ENCODE results near the gene HECW1. TPM values are rescaled to one million over a fixed set of nuclear protein-coding genes. Genes with fewer than 3 reads are reported as not detected.

The HECW1 gene
- total and polyA plus RNA-seq, 5 donors = 0.16 TPM; not detected in 4

DNA sequence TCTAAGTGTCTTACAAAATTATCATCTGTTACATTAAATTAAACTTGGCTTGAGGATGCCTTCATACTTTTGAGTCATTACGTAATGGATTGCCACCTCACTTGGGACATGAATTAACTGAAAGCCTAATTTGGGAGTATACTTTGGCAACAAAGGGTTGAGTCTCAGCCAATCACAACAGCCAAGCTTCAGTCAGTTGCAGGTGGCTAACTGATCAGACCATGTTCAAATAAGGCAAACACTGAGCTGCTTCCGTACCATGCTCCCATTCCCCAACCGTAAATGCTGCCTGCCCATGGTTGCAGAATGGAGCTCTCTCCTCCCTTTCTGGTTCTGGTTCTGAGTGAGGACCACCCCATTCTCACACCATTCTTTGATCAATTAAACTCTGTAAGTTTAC lies 377.6 kb downstream of the HECW1 start:
- H3K9me3 ChIP-seq (ENCODE audit: control insufficient read depth, low read length) = no peaks in the 10 kb centered on the region
- peak; percentile 57 to 65 for ATAC-seq
- 61% methylated on average over 3 of the region's 3 CpGs for WGBS
- H3K4me1 ChIP-seq (ENCODE audit: control insufficient read depth, insufficient read depth, low read length) = no peaks in the 10 kb centered on the region
- intact Hi-C loops (cut with DNase I) = no loop called here
- H3K4me3 ChIP-seq (ENCODE audit: low read length) = no peak overlapping the region
- H3K27ac ChIP-seq (ENCODE audit: low read length) = no peak overlapping the region
- H3K27me3 ChIP-seq (ENCODE audit: control insufficient read depth, insufficient read depth) = no peaks in the 10 kb centered on the region
- DNase-seq = no peak

DNA sequence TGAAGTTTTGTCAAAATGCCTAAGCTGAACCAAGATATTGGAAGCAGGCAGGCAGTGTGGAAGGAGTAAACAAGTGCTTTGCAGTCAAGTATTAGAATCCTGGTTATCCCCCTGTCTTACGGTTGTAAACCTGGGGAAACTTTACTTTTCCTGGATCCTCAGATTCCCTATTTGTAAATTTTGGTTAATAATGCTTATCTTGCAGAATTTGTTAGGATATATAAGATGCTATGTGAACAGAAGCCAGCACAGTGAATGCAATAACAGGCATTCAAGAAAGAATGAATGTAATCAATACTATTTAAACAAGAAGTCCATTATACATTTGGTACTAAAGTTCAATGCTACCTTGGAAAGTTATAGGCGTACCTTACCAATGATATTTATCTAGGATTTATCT lies 378.7 kb downstream of the HECW1 start:
- intact Hi-C loops (cut with DNase I) = no loop called here
- WGBS = 89% methylated on average over 2 of the region's 2 CpGs
- H3K4me1 ChIP-seq (ENCODE audit: control insufficient read depth, insufficient read depth, low read length) = no peaks in the 10 kb centered on the region
- H3K27ac ChIP-seq (ENCODE audit: low read length) = no peak overlapping the region
- H3K4me3 ChIP-seq (ENCODE audit: low read length) = no peak overlapping the region
- H3K9me3 ChIP-seq (ENCODE audit: control insufficient read depth, low read length) = no peaks in the 10 kb centered on the region
- H3K27me3 ChIP-seq (ENCODE audit: control insufficient read depth, insufficient read depth) = no peaks in the 10 kb centered on the region
- ATAC-seq (no peak), DNase-seq (no peak)

DNA sequence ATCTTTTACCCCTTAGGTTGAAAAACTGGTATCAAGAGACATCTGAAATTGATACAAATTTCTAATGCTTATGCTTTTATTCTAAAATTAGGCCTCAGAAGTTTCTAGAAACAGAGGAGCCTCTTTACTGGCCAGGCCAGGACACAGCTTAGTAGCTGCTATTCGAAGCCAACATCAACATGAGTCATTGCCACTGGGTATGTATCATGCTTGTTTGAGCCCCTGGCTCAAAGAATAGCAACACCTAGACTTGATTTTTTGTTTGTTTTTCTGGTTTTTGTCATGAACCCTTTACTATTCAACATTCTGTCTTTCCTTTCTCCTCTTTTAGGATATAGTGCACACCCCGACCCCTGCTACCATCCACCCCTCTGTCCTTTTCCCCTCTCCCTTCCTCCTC lies 379.5 kb downstream of the HECW1 start:
- H3K27ac ChIP-seq (ENCODE audit: low read length) = no peak overlapping the region
- intact Hi-C loops (cut with DNase I) = no loop called here
- no peak overlapping the region for H3K4me3 ChIP-seq (ENCODE audit: low read length)
- no peaks in the 10 kb centered on the region for H3K27me3 ChIP-seq (ENCODE audit: control insufficient read depth, insufficient read depth)
- DNase-seq = no peak
- no peaks in the 10 kb centered on the region for H3K9me3 ChIP-seq (ENCODE audit: control insufficient read depth, low read length)
- ATAC-seq = peak in 1 of 2 donors; percentile 85
- 59% methylated on average over 2 of the region's 2 CpGs for whole genome bisulfite sequencing
- no peaks in the 10 kb centered on the region for H3K4me1 ChIP-seq (ENCODE audit: control insufficient read depth, insufficient read depth, low read length)

DNA sequence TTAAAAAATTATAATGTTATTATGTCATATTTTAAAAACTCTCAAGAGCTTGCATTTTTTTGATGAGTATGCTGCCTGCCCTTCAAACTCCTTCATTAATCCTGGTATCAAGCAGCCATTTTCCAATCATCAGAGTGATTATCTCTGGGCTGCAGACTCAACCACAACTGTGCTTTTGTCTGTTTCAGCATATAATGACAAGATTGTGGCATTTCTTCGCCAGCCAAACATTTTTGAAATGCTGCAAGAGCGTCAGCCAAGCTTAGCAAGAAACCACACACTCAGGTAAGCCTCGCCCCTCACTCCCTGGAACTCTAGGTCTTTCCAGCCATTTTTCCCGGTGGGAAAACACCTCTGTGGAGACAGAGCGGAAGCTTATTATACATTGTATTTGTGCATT lies 380.4 kb downstream of the HECW1 start:
- intact Hi-C loops (cut with DNase I) = no loop called here

DNA sequence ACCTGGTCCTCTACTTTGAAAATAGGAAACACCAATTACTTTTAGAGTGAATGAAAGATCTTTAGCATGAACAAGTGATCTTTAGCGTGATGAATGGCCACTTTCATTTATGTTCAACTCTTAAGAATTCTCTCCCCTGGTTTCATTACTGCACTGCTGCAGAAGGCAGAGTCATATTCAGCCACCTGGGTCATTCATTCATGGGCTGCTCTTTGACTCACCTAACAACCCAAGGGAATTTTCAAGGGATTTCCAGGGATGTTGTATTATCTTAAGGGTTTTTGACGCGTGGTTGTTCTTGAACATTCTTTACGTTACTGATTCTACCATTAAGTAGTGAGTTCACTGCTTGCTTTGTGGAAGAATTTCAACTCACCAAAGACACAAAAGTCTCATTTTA lies 383.1 kb downstream of the HECW1 start:
- H3K27ac ChIP-seq (ENCODE audit: low read length) = no peak overlapping the region
- 89% methylated on average over 4 of the region's 4 CpGs for WGBS
- no peaks in the 10 kb centered on the region for H3K27me3 ChIP-seq (ENCODE audit: control insufficient read depth, insufficient read depth)
- no peak overlapping the region for H3K4me3 ChIP-seq (ENCODE audit: low read length)
- DNase-seq (no peak), ATAC-seq (no peak)
- no peaks in the 10 kb centered on the region for H3K9me3 ChIP-seq (ENCODE audit: control insufficient read depth, low read length)
- intact Hi-C loops (cut with DNase I) = no loop called here
- H3K4me1 ChIP-seq (ENCODE audit: control insufficient read depth, insufficient read depth, low read length) = no peaks in the 10 kb centered on the region

More for the DNA sequence above, 380.4 kb downstream of the HECW1 start:
- no peak for DNase-seq
- H3K27me3 ChIP-seq (ENCODE audit: control insufficient read depth, insufficient read depth) = no peaks in the 10 kb centered on the region
- H3K4me3 ChIP-seq (ENCODE audit: low read length) = no peak overlapping the region
- H3K9me3 ChIP-seq (ENCODE audit: control insufficient read depth, low read length) = no peaks in the 10 kb centered on the region
- H3K27ac ChIP-seq (ENCODE audit: low read length) = no peak overlapping the region
- WGBS = 88% methylated on average over 5 of the region's 5 CpGs
- no peak for ATAC-seq
- no peaks in the 10 kb centered on the region for H3K4me1 ChIP-seq (ENCODE audit: control insufficient read depth, insufficient read depth, low read length)

DNA sequence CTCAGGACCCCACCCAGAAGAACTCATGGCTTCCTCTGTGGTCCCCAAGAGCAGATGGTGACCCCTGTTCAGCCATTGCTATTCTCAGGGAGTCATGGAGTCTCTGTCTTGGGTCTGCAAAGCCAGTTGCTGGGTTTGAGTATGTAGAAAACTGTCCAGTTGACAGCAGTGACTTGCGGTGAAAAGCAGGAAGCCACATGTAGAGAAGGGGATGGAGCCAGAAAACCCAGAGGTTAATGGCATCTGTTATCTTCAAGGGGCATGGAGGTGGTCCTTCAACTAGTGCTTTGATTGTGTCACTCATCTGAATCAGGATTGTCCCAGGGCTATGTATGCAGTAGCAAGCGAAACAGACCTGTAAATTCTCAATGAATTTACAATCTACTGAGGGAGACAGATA lies 384.1 kb downstream of the HECW1 start:
- WGBS = 83% methylated on average over 2 of the region's 2 CpGs
- Histone ChIP-seq H3K27me3 (ENCODE audit: control insufficient read depth, insufficient read depth) (no peaks in the 10 kb centered on the region), H3K4me3 (ENCODE audit: low read length) (no peak overlapping the region), H3K4me1 (ENCODE audit: control insufficient read depth, insufficient read depth, low read length) (no peaks in the 10 kb centered on the region), H3K9me3 (ENCODE audit: control insufficient read depth, low read length) (no peaks in the 10 kb centered on the region), H3K27ac (ENCODE audit: low read length) (no peak overlapping the region)
- ATAC-seq = no peak
- no peak for DNase-seq
- intact Hi-C loops (cut with DNase I) = no loop called here

DNA sequence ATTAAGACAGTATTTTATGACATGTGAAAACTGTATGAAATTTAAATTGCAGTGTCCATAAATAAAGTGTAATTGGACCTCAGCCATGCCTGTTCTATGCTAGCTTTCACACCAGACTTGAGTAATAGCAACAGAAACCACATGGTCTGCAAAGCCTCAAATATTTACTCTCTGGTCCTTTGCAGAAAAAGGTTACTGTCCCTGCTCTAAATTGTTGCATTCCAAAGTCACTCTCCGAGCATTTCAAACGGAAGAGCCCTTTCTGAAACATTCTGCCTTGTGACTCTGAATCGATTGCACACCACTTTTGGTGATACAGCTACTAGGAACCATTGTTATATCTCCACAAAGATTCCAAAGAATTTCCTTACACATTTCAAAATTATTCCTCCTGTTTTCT lies 389.4 kb downstream of the HECW1 start:
- Histone ChIP-seq H3K9me3 (ENCODE audit: control insufficient read depth, low read length) (no peaks in the 10 kb centered on the region), H3K4me3 (ENCODE audit: low read length) (no peak overlapping the region), H3K27ac (ENCODE audit: low read length) (no peak overlapping the region), H3K4me1 (ENCODE audit: control insufficient read depth, insufficient read depth, low read length) (no peaks in the 10 kb centered on the region), H3K27me3 (ENCODE audit: control insufficient read depth, insufficient read depth) (no peaks in the 10 kb centered on the region)
- ATAC-seq (no peak), DNase-seq (no peak)
- WGBS = 45% methylated on average over 3 of the region's 3 CpGs
- intact Hi-C loops (cut with DNase I) = no loop called here

DNA sequence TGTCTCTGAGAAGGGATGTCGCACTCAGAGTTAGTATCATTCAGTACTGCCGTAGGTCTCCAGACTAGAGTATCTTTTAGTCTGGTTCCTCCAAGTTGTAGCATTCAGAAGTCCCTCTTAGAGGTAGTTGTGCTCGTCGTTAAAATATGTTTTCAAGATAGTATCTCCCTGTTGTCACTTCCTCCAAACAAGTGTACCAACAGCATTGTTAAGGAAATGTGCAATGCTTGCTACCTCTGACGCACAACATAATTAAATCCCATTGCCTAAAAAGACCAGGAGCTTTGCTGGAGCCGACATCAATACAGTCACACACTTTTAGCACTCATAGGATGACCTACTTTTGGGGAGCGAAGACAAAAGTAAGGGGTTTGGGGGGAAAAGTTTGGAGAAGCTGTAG lies 390.5 kb downstream of the HECW1 start:
- ATAC-seq = no peak
- Histone ChIP-seq H3K9me3 (ENCODE audit: control insufficient read depth, low read length) (no peaks in the 10 kb centered on the region), H3K27ac (ENCODE audit: low read length) (no peak overlapping the region), H3K4me1 (ENCODE audit: control insufficient read depth, insufficient read depth, low read length) (no peaks in the 10 kb centered on the region), H3K4me3 (ENCODE audit: low read length) (no peak overlapping the region), H3K27me3 (ENCODE audit: control insufficient read depth, insufficient read depth) (no peaks in the 10 kb centered on the region)
- intact Hi-C loops (cut with DNase I) = no loop called here
- DNase-seq = no peak
- WGBS = 81% methylated on average over 7 of the region's 7 CpGs

DNA sequence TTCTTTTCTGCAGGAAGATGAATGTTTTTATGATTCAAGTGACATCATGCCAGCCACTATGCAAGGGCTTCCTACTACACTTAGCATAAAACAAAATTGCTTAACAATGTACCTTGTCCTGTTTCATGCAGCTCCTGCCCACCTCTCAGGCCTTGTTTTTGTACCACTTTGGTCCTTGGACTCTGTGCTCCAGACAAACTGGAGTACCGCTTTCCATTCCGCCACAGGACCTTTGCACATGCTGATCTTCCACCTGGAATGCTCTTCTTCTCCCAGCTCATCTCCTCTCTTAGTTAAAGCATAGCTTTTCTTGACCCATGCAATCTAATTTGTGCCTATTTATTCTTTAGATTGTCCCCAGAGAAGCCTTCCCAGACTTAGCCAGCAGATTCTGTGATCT lies 393.0 kb downstream of the HECW1 start:
- no peak for ATAC-seq
- intact Hi-C loops (cut with DNase I) = no loop called here
- no peak for DNase-seq
- H3K27ac ChIP-seq (ENCODE audit: low read length) = no peak overlapping the region
- H3K4me3 ChIP-seq (ENCODE audit: low read length) = no peak overlapping the region
- WGBS = 97% methylated on average over 2 of the region's 2 CpGs
- H3K27me3 ChIP-seq (ENCODE audit: control insufficient read depth, insufficient read depth) = no peaks in the 10 kb centered on the region
- no peaks in the 10 kb centered on the region for H3K9me3 ChIP-seq (ENCODE audit: control insufficient read depth, low read length)
- H3K4me1 ChIP-seq (ENCODE audit: control insufficient read depth, insufficient read depth, low read length) = no peaks in the 10 kb centered on the region

DNA sequence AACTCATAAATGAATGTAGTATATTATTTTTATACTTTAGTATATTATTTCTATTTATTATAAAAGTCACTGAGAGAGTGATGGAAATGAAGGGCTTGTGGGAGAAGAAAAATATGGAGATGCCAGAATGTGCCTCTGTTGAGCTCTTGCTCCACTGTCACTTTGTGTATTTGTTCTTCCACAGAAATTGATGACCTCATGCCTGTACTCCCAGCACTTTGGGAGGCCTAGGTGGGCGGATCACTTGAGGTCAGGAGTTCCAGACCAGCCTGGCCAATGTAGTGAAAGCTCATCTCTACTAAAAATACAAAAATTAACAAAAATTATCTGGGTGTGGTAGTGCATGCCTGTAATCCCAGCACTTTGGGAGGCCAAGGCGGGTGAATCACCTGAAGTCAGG lies 394.0 kb downstream of the HECW1 start:
- H3K9me3 ChIP-seq (ENCODE audit: control insufficient read depth, low read length) = no peaks in the 10 kb centered on the region
- H3K4me3 ChIP-seq (ENCODE audit: low read length) = no peak overlapping the region
- 90% methylated on average over 2 of the region's 2 CpGs for WGBS
- H3K27me3 ChIP-seq (ENCODE audit: control insufficient read depth, insufficient read depth) = no peaks in the 10 kb centered on the region
- no peak for DNase-seq
- no peaks in the 10 kb centered on the region for H3K4me1 ChIP-seq (ENCODE audit: control insufficient read depth, insufficient read depth, low read length)
- intact Hi-C loops (cut with DNase I) = no loop called here
- no peak overlapping the region for H3K27ac ChIP-seq (ENCODE audit: low read length)
- no peak for ATAC-seq

DNA sequence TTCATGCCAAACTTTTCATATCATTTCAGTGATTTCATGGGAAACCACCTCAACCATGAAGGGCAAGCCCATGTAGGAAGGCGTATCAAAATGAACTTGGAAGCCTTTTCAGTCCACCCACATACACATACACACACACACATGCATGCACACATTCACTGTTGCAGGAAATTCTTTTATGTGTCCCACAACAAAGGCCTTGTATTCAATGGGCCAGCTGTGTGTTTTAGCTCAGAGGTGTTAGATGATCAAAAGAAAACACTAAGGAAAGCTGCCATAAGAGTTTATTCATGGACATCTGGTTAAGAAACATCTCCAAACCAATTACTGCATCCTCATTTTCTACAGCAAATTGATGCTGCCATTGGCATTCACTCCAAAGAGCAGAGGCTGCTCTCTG lies 396.0 kb downstream of the HECW1 start:
- no peak overlapping the region for H3K27ac ChIP-seq (ENCODE audit: low read length)
- no peak for DNase-seq
- WGBS = 77% methylated on average over 1 of the region's 1 CpG
- ATAC-seq = no peak
- H3K27me3 ChIP-seq (ENCODE audit: control insufficient read depth, insufficient read depth) = no peaks in the 10 kb centered on the region
- H3K9me3 ChIP-seq (ENCODE audit: control insufficient read depth, low read length) = no peaks in the 10 kb centered on the region
- intact Hi-C loops (cut with DNase I) = no loop called here
- H3K4me1 ChIP-seq (ENCODE audit: control insufficient read depth, insufficient read depth, low read length) = no peaks in the 10 kb centered on the region
- H3K4me3 ChIP-seq (ENCODE audit: low read length) = no peak overlapping the region

DNA sequence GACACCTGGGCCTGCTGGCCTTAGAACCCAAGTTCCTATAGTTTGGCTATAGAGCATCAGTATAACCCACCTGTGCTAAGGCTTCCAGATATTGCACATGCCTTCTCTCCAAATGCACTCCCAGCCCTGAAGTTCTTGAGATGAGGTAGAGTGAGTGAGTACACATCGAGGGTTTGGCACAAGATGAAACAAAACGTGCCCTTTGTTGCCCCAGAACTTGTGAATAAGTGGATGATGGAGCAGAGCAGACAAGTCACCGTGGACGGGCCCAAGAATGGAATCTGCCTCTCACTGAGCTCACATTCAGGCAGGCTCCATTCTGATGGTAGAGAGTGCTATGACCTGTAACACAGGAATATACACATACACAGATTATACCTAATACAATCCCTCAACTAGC lies 397.5 kb downstream of the HECW1 start:
- WGBS = 69% methylated on average over 4 of the region's 4 CpGs
- intact Hi-C loops (cut with DNase I) = no loop called here
- no peak overlapping the region for H3K4me3 ChIP-seq (ENCODE audit: low read length)
- H3K27me3 ChIP-seq (ENCODE audit: control insufficient read depth, insufficient read depth) = no peaks in the 10 kb centered on the region
- H3K9me3 ChIP-seq (ENCODE audit: control insufficient read depth, low read length) = no peaks in the 10 kb centered on the region
- ATAC-seq (no peak), DNase-seq (no peak)
- H3K4me1 ChIP-seq (ENCODE audit: control insufficient read depth, insufficient read depth, low read length) = no peaks in the 10 kb centered on the region
- no peak overlapping the region for H3K27ac ChIP-seq (ENCODE audit: low read length)

All from right cardiac atrium (tissue), 5 donors.